Endothelial cell of hepatic sinusoid (primary cell): ENCODE measurements around the gene ASB2.

Source experiments
- in situ Hi-C: cut with HindIII; loops from 2 replicates; pipeline ENCODE4 v1.10.0; 2017; ENCODE audit warnings: low sequenced_read_pairs

Gene ASB2

DNA sequence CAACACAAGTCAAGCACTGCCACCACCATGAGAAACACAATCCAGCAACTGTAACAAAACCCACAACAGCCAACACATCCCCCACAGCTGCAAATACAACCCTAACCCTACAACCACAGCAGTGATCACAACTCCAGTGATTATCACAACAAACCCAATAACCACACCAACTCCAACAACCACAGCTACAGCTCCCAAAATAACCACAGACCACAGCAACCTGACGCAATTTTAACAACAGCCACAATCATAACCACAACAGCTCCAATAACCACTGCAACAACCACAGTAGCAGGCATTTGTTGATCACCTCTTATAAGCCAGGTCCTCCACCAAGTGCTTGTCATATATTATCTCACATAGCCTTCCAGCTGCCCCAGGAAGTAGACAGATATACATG lies 91.4 kb downstream of the ASB2 start:
- in situ Hi-C loops = loop anchor here (5.0 kb wide), 1 partner anchor 37 kb away; no protein-coding TSS in a partner anchor
